GM21529 (cell line): ENCODE results near the gene TBC1D4.
A peak's percentile ranks its signal among the peaks of the same experiment; 100 is the strongest.

ENCODE experiments used
- ATAC-seq: cut with Tn5 transposase; IDR thresholded peaks from one replicate; pipeline ENCODE4 v1.9.1; 2021; ENCODE audit not compliant: unreplicated experiment

TBC1D4 gene

DNA sequence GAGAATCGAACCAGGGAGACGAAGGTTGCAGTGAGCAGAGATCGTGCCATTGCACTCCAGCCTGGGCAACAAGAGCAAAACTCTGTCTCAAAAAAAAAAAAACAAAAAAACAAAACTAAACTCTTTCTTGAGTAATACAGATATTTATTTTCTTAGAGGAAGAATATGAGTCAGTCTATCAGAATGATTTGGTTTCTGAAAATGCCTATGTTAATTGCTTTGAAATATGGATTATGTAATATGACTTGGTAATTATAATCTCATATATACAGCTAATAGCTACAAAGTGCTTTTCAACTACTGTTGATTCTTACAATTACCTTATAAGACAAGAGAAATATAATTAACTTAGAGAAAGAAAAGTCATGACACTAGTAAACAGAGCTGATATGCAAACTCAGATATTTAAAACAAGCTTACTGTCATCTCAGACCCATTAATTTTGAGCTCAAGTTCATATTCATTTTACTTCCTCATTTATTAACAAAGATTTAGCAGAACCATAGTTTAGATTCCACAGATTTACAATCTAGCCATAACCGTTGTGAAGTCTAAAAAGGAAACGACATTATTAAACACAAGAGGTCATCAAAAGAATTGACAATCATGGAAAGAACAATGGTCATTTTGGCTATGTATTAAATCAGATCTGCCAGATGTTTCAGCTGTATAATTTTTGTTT lies 88.0 kb downstream of the TBC1D4 start:
- ATAC-seq, result no peak

DNA sequence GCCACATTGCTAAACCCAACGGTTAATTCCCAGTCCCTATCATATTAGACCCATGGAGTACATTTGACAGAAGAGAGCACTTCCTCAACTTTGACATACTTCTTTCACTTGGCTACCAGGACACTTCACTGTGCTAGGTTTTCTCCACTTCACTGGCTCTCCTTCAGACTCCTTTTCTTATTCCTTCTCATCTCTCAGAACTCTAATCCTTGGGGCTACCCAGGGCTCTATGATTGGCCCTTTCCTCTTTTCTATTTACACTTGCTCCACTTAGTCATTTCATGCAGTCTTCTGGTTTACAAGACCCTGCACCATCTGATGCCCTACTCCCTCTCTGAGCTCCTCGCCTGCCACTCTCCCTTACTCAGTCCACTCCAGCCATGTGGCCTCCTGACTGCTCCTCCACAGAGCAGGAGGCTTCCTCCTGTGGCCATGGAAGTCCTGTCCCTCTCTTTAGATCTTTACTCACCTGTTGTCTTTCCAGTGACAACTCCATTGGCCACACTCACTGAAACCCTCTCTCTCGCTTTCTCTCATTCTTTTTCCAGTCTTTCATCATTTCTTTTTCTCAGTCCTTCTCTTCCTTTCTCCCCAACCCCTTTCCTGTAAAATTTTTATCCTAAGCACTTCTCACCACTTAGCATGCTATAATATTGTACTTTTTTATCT lies 90.4 kb downstream of the TBC1D4 start:
- ATAC-seq, result peak; percentile 53

DNA sequence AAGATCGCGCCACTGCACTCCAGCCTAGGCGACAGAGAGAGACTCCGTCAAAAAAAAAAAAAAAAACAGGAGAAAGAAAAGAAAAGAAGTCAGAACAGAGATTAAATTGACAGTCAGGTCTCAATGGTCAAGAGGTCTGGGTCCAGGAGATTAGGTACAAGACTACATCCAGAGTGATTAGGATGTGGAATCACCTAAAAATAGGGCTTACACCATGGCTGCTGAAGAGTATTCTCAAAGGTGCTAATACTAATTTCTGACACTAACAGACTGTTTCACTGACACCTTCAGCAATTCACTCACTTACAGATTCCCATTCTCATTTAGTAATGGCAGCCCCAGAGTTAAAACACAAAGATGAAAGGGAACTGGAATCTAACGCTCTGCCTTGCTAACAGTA lies 91.7 kb downstream of the TBC1D4 start:
- no peak for ATAC-seq

DNA sequence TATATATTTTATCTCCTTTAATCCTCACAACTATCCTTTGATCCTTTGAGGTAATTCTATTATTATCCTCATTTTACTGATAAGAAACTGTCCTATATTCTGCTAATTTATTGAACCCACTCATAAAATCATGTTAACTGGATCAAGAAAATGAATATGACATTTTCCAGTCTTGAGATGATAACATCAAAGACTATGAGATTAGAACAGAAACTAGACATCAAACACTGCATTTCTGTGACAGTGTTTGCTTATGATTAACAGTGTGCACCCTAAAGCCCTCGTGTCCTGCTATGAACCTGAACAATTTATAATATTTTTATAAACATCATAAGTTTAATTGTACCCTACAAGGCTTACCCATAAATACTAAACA lies 96.3 kb downstream of the TBC1D4 start:
- no peak for ATAC-seq

DNA sequence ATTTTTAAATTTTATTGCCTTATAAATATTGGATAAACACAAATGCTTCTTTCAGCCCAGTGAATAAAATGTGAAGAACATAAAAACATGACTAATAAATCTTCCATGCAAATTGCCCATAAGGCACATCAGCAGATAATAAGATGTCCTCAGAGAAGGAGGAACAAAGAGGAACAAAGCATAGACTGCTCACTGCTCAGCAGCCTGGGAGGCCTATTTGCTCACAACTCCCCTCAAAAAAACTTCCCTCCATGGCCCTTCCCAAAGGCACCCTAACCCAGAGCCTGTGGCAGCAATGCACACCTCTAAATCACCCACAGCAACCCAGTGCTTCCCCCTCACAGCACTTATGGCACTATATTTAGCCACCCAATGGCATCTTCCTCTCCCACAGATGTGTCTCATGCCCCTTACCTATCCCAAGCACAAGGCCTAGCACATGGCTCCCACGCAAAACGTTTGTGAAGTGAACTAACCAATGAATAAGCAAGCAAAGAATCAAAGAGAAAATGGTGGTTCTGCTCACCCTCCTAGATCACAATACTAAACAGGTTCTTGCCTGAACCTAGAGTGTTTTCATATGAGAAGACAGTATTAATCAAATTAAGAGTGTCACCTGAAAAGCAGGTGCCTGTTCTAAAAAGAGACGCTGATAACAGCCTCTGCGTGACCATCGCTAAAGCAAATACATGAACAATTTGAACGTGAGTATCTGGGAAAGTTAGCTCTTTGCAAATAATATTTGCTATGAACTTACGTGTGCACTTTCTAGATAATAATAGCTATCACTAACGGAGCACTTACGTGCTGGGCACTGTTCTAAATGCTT lies 96.9 kb downstream of the TBC1D4 start:
- ATAC-seq, result peak; percentile 42

DNA sequence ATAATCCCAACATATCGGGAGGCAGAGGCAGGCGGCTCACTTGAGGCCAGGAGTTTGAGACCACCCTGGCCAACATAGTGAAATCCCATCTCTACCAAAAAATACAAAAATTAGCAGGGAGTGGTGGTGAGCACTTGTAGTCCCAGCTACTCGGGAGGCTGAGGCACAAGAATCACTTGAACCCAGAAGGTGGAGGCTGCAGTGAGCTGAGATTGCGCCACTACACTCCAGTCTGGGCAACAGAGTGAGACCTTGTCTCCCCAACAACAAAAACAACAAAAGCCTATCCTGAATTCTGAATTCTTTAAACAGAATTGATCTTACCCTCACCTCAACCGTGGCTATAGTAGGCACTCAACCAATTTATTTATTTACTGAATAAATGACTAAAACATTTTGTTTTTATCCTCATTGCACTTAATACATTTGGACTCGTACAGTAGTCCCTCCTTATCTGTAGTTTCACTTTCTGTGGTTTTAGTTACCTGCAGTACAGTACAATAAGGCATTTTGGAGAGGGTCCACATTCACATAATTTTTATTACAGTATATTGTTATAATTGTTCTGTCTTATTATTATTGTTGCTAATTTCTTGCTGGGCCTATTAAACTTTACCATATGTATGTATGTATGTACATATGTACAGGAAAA lies 98.8 kb downstream of the TBC1D4 start:
- no peak for ATAC-seq

DNA sequence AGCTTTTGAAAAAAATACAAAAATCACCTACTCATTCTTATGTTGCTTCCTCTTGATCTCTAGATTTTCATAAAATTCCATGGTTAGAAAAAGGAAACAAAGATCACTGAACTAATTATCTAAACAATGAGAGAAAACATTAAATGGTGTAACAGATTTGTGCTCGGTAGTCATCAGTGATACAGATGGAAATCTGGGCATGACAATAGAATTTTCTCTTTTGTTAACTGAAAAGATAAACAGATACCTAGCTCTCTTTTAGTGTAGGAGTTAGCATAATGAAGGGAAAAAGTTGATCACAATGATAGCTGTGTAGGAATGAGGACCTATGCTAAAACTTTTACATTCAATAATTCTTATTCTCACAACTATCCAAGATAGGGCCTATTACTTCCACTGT lies 103.7 kb downstream of the TBC1D4 start:
- no peak for ATAC-seq

DNA sequence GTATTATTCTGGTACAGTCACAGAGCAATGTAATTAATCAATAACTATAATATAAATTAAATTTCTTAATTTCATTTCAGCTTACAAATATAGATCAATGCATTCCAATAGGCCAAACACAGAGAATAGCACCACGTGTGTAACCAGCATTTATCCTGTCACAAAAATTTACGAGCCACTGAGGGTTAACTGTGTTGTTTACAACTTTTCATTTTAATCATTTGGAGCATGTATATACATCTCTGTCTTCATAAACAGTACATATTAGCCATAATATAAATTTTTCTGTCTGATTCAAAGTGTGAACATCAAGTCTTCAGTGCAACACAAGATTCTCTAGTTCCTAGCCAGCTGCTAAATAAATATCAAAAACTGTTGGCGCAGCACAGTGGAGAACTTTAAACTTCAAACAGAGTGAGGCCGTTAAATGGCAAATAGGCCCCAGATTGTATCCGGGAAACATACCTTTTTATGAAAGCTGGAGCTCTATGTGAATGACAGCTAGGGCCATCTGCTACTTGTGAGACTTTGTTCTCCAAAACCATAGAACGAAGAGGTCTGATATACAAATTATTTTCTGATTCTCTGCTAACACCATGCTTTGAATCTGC lies 105.1 kb downstream of the TBC1D4 start:
- ATAC-seq, result no peak

DNA sequence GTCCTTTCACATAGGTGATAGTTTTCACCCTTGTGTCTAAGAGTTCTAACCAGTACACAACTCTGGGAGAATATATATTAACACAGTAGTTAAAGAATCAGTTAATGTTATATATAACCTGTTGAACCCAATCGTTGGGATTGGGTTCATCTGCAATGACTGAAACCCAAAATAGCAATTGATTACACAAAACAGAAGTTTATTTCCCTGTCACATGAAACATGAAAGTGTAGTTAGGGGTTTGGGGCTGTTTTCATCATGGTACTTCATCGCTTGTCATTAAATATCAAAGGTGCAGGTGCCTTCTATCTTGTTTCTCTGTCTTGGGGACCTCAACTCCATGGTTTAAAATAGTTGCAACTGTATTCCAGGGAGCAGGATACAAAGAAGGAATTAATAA lies 106.6 kb downstream of the TBC1D4 start:
- ATAC-seq, result no peak

DNA sequence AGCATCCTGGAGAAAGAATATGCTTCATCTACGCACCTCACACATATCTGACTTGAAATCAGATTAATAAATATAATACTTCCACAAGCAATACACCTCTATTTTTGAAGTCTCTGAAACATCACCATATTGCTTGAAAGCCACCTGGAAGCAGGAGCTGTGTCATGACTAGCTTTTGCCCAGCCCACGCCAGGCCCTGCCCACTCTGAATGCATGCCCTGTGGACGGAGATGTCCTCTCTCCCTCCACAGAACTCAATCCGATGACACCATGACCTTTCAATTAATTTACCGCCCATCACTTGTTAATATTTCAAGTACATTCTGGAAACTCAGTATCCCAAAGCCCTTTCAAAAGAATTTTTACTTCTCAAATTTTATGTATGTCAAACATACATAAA lies 108.0 kb downstream of the TBC1D4 start:
- ATAC-seq, result no peak

DNA sequence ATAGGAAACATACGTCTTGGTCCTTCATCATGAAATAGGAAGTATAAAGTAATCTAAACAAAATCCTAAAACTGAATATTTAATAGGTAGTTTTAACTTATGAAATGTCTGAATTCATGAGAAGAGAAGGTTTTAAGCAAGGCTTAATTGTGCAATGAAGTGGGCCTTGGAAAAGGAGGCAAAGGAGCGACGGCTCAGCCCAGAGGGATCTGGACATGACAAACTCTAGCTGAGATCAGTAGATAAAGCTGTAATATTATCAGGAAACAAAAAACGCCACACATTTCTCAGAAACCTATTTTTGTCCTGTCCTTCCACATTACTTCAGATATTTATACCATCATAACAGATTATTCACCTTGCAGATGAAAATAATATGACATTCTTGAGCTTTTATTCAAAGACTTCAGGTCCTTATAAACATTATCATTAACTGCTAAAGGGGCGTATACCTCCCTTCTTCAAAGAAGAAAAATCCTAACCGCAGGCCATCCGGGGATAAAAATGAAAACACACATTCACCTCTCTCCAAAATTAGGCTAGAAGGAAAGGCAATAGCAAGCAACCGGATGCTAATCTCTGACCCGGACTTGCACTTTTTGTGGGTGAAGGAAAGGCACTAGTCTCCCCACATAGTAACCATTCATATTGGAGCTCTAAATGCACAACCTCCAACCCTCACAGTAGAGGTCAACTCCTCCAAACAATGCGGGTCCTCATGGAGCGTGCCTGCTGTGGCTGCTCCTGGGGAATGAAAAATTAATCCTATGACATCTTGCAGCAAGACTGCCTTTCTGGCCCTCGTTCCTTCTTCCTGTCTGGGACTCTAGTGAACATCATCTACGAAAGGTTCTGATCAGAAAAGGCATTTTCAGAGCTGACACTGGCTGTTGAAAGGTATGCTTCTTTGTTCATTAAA lies 108.8 kb downstream of the TBC1D4 start:
- ATAC-seq, result no peak

DNA sequence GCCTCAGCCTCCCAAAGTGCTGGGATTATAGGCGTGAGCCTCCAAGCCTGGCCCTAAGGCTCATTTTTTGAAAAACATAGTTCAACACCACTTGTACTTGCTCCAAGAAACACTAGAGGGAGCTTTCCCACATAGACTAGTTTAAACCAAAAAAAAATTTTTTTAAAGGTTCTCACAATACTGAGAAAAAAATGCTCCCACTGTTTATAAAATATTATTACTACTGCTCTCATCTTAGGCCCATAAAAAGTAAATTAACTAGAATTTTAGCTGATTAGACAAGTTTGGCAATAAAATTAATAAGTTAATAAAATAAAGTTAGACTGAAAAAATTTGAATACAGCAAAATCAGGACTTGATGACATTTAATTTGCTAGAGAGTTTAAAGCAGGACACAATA lies 109.5 kb downstream of the TBC1D4 start:
- peak; percentile 80 for ATAC-seq

DNA sequence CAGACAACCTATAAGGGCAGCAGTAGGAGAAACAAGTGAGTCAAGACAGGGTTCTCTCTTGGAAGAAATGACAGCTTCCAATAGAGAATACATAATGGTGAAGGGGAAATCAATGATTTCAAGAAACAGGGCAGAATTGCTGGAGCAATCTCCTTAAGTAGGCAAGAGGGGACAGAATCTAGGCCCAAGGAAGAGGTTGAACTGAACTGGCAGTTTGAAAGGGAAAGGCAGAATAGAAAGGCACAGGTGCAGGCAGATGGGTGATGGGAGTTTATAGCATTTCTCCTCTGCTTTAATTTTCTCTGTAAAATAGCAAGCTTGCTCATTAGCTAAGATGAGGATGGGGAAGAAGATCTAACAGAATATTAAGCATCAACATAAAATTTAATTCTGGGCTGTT lies 110.8 kb downstream of the TBC1D4 start:
- ATAC-seq, result no peak

DNA sequence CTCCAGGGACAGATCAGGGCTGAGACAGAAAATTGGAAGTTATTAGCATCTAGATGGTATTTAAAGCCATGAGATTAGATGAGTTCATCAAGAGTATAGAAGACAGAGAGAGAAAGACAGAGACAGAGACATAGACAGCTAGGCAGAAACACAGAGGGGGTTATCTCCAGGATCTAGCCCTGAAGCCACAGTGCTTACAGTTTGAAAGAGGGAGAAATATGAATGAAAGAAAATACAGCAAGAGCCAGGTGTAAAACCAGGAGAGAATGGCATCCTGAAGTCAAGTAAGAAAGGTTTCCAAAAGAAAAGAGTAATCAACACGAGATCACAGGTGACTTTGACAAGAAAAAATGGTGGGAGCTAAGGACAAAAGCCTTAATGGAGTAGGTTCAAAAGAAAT lies 111.2 kb downstream of the TBC1D4 start:
- ATAC-seq, result no peak

DNA sequence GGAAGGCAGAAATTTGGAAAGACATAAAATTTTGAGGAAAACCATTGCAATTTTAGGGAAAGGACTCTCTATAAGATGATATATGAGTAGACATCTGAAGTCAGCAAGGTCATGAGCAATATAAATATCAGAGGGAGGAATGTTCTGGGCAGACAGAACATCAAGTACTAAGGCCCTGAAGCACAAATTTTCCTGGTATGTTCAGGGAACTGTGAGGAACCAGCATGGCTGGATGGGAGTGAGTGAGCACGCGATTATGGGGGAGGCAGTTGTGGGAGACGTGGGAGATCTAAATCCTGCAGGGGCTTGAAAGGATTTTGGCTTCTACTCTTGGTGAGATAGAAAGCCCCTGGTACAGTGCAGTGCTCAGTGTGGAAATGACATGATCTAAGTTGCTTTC lies 112.0 kb downstream of the TBC1D4 start:
- ATAC-seq, result no peak

DNA sequence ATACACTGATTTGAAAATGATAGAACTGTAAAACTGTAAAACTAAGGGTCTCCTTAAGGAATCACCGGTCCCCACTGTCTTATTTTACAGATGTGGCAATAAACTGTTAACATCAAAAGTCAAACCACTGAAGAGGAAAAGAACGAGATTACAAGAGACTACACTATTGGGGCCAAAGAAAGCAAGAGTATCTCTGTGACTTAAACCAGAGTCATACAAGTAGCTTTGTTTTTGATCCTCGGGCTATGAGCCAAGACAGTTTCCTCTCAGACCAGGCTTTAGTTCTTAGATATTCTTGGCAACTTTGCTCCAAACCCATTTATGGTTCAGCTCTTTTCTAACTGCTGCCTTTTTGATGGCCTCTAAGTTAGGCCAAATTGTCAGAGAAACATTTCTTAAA lies 113.8 kb downstream of the TBC1D4 start:
- no peak for ATAC-seq

DNA sequence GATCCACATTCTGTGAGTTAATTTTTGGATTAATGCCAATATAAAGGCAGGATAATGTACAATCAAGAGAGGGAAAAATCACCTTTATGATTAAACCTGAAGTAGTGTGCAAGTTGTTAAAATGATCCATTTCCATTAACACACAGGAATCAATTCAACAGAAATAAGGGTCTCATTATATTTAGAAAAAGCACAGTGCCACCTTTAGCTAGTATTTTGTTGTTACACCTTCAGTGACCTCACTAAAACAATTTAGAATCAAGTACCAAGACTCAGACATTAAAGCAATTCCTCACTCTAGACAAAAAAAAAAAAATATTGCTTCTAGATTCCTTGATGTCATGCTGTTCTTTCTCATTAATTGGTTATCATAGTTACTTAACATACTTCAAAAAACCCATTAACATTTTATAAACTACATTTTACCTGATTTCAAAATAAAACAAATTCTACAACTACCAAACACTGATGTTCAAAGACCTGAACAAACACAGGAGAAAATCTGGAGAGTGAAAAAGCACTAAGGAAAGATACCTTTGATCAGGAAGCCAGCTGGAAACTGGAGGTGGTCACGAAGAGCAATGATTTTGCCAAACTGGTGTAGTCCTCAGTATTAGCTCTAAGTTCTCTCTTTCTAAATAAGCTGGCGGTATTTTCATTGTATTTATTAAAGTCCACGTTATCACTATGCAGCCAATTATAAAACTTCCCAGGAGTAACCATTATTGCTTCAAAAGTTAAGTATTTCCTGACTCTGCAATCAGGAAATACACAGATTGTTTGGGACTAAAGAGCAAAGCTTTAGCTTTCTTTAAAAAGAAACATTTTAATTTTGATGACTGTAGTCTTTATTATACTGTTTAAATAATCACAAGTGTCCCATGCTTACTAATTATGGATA lies 115.3 kb downstream of the TBC1D4 start:
- ATAC-seq, result no peak

DNA sequence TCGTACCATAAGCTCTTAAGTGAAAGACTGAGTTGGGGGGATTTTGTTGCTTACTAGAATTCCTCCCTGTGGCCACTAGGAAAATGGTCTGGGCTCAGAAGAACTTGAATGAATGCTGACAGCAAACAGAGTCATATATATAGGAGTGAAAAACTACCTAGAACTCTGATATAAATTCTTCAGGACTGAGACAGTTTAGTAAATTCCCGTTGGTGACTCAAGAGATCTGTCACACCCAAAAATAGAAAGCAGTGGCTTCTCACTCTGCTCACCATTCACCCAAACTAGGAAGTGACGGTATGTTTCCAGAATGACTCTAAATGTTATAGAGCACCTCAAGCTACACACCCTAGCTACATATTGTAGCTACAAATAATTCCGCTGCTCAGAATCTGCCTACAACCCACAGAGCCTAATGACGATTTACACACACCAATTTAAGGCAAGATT lies 116.2 kb downstream of the TBC1D4 start:
- ATAC-seq, result peak; percentile 94

DNA sequence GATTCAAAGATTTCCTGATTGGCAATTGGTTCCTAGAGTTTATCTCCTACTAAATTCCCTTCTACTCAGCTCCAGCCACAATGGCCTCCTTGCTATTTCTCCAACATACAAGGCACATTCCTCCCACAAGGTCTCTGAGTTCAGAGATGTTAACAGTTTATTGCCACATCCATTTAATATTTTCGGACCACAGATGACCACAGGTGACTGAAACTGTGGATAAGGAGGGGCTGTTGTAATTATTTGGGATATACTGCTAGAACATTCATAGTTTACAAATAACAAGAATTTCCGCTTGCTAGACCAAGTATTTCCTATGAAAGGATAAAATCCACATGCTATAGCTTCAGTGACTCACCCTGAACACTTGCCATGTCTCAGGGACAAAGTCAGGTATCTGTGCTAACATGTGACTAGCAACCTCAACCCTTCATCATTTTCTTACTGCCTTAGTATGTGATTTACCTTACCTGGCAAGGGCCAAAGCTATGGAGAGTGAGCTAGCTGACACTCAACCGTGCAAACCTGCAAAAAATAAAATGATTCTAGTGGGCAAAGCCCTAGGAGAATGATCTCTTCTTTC lies 117.7 kb downstream of the TBC1D4 start:
- no peak for ATAC-seq
